HG03460 (cell line): ENCODE results near the gene TPPP2.

Experiments
- ATAC-seq: cut with Tn5 transposase; IDR thresholded peaks from one replicate; pipeline ENCODE4 v1.9.1; 2021; ENCODE audit not compliant: unreplicated experiment

TPPP2 gene

DNA sequence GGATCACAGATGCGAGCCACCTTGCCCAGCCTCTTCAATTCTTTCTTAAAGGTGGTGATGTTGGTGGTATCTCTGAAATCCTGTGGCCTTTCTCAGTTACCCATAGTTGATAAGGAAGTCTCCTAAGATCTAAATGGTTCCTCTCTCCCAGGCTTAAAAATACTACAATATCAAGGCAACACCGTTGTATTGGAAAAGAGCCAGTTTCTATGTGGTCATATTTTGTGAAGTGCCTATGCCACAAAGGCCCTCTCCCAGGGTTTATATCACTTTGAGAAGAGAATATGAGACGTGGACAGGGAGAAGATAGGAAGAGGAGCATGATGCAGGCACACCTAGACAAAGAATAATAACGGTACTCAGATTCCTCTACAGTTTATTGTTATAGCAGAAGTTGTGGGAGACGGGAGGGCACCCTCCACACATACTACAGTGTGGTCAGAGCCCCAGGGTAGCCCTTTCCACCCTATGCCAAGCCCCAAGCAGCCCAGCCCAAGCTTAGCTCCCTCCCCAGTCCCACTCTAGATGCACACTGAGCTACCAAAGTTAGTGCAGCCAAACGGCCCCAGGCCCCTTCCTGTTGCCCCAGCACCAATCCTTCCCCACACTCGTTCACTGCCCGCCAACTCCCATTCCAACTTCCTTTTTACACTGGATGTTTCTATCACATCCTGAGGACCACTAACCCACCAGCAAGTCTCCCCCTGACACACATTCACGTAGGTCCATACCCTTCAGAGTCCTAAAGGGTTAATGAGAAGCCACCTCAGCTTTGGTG is 13.4 kb upstream of the TPPP2 start:
- no peak for ATAC-seq

DNA sequence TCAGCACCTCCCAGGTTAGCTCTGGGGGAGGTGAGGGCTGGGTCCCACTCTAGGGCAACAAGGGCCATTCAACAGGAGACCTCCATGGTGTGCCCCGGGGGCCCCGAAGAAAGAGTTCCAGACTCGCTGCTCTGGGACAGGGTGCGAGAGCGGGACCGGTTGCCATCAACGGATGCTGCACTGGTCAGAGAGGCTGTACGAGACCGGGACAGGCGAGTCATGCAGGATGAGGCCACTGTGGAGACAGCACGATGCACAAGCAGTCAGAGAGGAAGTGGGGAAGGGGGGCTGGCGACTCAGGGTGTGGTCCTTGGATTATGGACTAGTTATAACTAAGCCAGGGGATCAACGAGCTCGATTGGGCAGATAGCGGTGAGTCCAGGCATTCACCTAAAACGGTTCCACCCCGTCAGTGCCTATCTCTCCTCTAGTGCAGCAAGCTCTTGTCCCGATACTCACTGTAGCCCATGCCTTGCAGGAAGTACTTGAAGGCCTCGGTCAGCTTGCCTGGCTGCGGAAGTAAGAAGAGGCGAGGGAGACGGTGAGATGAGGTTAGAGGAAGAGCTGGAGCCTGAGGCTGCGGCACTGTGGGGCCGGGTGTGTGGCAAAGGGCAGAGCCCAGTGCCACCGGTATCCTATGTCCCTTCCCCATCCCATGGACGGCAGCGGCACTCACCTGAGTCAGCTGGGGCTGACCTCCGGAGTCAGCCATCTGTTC is 12.3 kb upstream of the TPPP2 start:
- no peak for ATAC-seq

DNA sequence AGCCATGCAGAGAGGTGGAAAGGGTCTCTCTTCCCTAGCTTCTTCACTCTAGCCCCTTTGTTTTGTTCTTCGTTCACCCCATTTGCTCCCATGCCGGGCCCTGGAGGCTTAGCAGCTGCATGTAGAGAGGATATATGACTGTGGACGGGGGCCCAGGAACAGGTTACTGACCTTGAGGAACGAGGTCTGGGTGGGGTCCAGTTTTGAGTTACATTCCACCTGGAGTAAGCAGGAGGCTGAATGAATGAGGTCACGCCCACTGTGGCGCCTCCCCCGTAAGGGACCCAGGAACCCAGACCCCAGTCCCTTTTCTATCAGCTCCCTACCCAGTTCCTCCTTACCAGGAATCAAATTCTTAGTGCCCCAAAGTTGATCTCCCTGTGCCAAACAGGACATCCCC is 11.7 kb upstream of the TPPP2 start:
- ATAC-seq: no peak

DNA sequence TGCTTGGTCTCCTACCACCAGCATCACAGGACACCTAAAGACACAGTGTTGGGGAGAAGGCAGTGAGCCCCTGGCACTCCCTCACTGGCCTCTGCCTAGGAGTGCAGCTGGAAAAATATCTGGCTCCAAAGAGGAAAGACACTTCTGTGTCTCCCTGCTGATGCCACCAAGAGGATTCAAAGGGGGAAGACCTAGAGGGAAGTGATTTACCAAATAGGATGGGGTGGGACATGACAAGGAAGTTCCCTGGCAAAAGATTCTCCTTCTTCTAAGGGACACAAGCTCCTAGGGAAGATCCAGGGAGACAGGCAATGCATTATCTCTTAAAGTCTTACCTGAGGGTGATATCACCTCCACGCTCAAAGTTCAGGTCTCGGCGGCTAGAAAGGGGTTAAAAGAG is 11.2 kb upstream of the TPPP2 start:
- ATAC-seq: no peak

- ATAC-seq: no peak
Observed at GRCh38 chr14:21019366-21019765, 10.7 kb upstream of the TPPP2 start.

DNA sequence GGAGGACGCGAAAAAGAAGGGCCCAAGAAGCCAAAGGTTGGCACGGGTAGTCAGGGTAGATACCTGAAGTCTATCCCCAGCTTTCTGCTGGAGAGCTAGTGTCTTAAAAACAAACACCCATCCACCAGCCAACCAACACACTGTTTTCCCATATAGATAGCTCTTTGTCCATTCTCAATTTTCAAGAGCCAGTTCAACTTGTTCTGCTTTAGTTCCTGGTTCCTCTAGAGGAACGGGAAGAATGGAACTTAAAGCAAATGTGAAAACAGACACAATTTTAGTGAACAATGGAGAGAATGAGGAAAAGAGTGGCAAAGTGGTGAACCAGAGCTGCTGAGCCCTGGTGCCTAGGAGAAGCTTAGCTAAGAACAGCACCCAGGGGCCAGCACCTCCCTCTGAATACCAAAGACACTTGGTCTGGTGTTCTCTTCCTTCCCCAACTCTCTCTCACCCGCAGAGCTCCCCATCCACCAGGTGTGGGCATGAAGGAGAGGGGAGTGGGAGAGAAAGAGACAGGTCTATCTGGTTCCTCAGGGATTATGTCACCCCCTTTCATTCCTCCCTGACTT is 9.0 kb upstream of the TPPP2 start:
- ATAC-seq: no peak

DNA sequence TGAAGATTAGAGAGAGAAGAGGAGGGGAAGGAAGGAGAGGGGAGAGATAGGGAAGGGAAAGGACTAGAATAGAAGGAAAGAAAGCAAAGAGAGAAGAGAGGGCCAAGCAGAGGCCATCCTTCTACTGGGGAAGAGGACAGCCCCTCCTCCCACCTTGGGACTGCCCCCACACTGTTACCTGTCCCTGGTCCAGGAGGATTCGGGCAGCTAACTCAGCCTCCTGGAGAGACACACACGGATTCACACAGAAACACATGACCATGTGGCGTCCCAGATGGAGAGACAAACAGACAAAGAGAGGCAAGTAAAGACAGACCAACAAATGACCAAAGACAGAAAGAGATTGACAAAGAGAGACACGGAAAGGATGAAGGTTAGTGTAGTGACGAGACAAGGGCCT is 7.3 kb upstream of the TPPP2 start:
- ATAC-seq: no peak

- ATAC-seq: no peak
Observed at GRCh38 chr14:21023174-21023573, 6.8 kb upstream of the TPPP2 start.

- no peak for ATAC-seq
Observed at GRCh38 chr14:21023817-21024584, 6.0 kb upstream of the TPPP2 start.

- no peak for ATAC-seq
Observed at GRCh38 chr14:21024585-21025370, 5.2 kb upstream of the TPPP2 start, which contains the start of gene NDRG2. NDRG2 (minus strand) TSS chr14:21025061; CDS start chr14:21023315, 1,746 bp downstream.

DNA sequence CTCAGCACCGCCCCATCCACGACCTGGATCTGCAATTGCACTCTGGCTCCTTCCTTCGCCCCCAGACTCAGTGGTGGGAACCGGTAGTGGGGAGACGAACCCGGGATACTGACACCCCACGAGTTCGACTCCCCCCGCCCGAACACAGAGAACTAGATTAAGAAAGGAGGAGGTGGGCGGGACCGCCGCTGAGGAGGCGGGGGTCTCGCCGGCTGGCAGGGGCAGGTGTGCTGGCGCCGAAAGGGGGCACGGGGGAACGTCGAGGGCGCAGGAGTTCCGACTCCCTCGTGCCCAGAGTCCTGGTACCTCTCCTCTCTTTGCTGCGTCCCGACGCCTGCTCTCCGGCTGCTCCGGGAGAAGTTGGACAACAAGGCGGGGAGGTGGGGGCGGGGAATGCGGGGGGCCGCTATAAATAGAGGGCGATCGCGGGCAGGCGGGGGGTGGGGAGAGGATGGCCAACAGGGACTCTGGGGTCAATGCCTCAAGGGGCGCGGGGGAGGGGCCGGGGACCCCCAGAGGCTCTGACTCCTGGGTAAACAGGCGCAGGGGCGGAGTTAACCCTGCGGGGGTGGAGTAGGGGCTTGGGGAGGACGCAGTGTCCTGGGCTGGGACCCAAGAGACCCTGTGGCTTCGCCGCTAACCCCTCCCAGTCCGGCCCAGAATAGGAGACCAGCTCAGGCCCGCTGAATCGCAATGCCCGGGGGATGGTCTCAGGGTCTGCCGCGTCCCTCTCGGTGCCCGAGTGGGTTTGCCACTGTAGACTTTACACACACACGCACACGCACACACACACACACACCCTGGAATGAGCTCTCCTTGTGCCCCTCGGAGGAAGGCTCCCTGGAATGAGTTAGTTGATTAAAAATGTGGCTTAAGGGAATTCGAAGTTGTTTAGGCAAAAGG is 4.4 kb upstream of the TPPP2 start:
- ATAC-seq: no peak

DNA sequence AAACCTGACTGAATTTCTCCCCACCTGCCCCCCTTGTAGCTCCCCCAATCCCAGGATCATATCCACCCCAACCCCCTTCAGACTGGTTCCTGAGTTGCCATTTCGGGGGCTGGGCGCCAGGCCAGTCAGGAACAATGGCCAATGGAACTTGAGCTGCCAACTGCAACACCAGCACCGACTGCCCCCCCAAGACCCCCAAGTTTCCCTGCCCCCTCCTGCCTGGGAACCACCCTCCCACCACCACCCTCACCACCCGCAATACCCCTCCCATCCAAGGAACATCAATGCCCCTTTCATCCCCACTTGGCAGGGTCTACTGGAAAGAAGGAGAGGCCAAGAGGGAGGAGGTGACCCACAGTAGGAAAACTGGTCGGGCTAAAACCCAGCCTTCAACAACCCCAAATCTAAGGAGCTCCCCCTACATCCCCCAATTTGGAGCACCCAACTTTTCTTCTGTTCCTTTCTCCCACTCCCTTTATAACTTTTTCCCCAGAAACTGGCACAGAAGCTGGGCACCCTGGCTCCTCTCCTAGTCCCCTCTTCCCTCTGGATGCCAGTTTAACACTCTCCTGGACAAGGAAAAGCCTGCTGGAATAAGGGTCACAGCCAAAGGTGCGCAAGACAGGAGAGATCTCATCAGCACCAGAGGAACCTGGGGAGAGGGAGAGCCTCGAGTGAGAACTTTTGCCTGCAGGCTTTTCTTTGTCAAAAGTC is 3.6 kb upstream of the TPPP2 start:
- ATAC-seq: no peak

DNA sequence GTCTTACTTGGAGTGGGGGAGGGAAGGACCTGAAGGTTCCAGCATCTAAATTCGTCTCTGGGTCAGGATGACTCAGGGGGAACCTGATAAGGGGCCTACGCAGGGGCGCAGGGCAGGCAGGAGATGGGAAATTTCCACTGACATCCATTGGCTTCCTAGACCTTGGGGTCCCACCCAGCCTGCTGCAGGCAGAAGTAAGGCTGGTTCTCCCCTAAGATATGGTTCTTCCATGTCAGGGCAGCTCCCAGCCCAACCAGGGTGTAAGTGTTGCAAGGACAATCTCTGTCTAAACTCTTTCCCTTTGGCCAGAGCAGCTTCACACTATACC is 3.1 kb upstream of the TPPP2 start:
- ATAC-seq: no peak

DNA sequence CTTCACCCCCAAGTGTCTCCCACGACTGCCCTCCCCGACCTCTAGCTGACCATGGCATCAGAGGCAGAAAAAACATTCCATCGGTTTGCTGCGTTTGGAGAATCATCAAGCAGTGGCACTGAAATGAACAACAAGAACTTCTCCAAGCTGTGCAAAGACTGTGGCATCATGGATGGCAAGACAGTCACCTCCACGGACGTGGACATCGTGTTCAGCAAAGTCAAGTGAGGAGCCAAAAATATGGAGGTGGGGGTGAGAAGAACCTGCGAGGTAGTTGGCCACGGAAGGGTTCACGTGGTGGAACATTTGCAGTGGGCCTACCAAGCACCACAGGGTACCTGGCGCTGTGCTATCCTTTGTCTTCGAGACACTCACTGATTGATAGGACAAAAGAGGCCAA is 514 bp downstream of the TPPP2 start:
- ATAC-seq: no peak

- ATAC-seq: no peak
Observed at GRCh38 chr14:21032326-21033132, 2.5 kb downstream of the TPPP2 start.

DNA sequence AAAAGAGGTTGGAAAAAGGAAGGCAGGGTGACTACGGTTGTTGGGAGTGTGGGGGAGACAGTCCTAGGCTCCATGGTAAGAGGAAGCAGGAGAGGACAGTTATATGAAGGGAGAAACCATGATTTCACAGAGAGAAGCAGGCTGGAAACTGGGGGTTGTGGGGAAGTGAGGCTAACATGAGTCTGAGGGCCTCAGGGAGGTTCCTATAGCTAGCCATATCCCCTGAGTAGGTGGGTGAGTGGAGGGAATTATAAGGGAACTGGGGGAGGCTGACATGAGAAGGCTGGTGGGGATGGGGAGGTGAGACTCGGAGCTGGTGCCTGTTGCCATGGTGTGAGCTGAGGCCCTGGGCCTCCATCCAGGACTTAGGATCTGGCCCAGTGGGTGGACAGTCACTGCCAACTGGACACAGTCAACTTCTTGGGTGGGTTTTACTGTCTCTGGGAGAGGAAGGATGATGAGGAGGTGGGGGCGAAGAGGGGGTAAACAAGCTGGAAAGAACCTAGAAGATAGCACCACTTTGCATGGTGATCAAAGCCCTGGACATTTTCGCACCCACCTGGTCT is 3.2 kb downstream of the TPPP2 start:
- no peak for ATAC-seq

GRCh38 chr14:21034707-21035106 is 4.7 kb downstream of the TPPP2 start, which contains the start of gene RNASE13:
RNASE13 (minus strand) TSS chr14:21034807; CDS start chr14:21034288, 519 bp downstream.
- no peak for ATAC-seq

GRCh38 chr14:21036751-21037150 is 6.7 kb downstream of the TPPP2 start:
- ATAC-seq: no peak
